PC-9 (cell line): Measurements from ENCODE around the gene UBE2G2. TPM values are rescaled to one million over a fixed set of nuclear protein-coding genes. Genes with fewer than 3 reads are reported as not detected.

Source experiments
- BruUV-seq: library from RNA; stranded (reverse); fragments of 400-500 nt; replicated peaks from 2 replicates; lab custom pipeline; 2021; lab: Mats Ljungman, UMichigan
- CTCF ChIA-PET: fragments of 300-600 bp; sonication (Branson Sonifier 250); formaldehyde crosslinking; loops from one replicate; lab custom pipeline; 2022; ENCODE audit warnings: antibody characterized with exemption; lab: Charles Lee
- POLR2A ChIA-PET: fragments of 300-600 bp; sonication (Branson Sonifier 250); formaldehyde crosslinking; loops from one replicate; lab custom pipeline; 2022; ENCODE audit warnings: antibody characterized with exemption; ENCODE audit not compliant: unreplicated experiment; lab: Charles Lee
- DNase-seq, 2 experiments: peaks; one replicate each; pipeline versions ENCODE4 v3.0.0 to v3.0.0-alpha.2; 2015 to 2022; ENCODE audit warnings: mixed read lengths in 1 of 2
- H2AFZ ChIP-seq: fragments of 200-600 bp; sonication (generic); 2 replicates; pipeline ENCODE4 v1.8.1; 2017; ENCODE audit warnings: antibody characterized with exemption
- H3F3A ChIP-seq: fragments of 200-600 bp; sonication (generic); 2 replicates; pipeline ENCODE4 v1.8.1; 2017; ENCODE audit warnings: antibody characterized with exemption, mild to moderate bottlenecking, low read depth; ENCODE audit not compliant: insufficient read depth
- H3K27ac ChIP-seq: fragments of 200-600 bp; sonication (generic); 2 replicates; pipeline ENCODE4 v1.6.1; 2016; ENCODE audit warnings: mixed run types
- H3K27me3 ChIP-seq: fragments of 200-600 bp; sonication (generic); 2 replicates; pipeline ENCODE4 v1.6.1; 2016; ENCODE audit warnings: low read depth, mixed run types; ENCODE audit not compliant: insufficient read depth
- H3K36me3 ChIP-seq: fragments of 200-600 bp; sonication (generic); 2 replicates; pipeline ENCODE4 v1.6.1; 2016; ENCODE audit warnings: low read depth, mixed run types
- H3K4me1 ChIP-seq: fragments of 200-600 bp; sonication (generic); replicated peaks from 2 replicates; pipeline ENCODE4 v1.6.1; 2016; ENCODE audit warnings: mixed run types; ENCODE audit not compliant: insufficient read depth
- H3K4me2 ChIP-seq: fragments of 200-600 bp; sonication (generic); 2 replicates; pipeline ENCODE4 v1.6.1; 2017; ENCODE audit warnings: mixed run types
- H3K4me3 ChIP-seq: fragments of 200-600 bp; sonication (generic); 2 replicates; pipeline ENCODE4 v1.6.1; 2016; ENCODE audit warnings: mixed run types
- H3K79me2 ChIP-seq: fragments of 200-600 bp; sonication (generic); 2 replicates; pipeline ENCODE4 v1.6.1; 2017; ENCODE audit warnings: low read depth, mixed run types
- H3K9me2 ChIP-seq: fragments of 200-600 bp; sonication (generic); 2 replicates; pipeline ENCODE4 v1.8.1; 2017; ENCODE audit warnings: mild to moderate bottlenecking; ENCODE audit not compliant: insufficient read depth
- H3K9me3 ChIP-seq: fragments of 200-600 bp; sonication (generic); 2 replicates; pipeline ENCODE4 v1.8.1; 2016; ENCODE audit warnings: low read depth; ENCODE audit not compliant: insufficient read depth
- H4K20me1 ChIP-seq: fragments of 200-600 bp; sonication (generic); 2 replicates; pipeline ENCODE4 v1.8.1; 2017; ENCODE audit not compliant: insufficient read depth
- CTCF ChIP-seq: fragments of 200-600 bp; sonication (generic); conservative IDR thresholded peaks from 2 replicates; pipeline ENCODE4 v1.6.1; 2017; ENCODE audit warnings: mixed run types, antibody characterized with exemption, mild to moderate bottlenecking, moderate library complexity
- EZH2 ChIP-seq: fragments of 200-600 bp; sonication (generic); IDR thresholded peaks from 2 replicates; pipeline ENCODE4 v1.8.0; 2017; ENCODE audit warnings: antibody characterized with exemption, low read depth
- intact Hi-C: fragments of 100-400 bp; cut with micrococcal nuclease; formaldehyde crosslinking; loops from one replicate; pipeline ENCODE4 v1.10.0; 2022; ENCODE audit not compliant: unreplicated experiment
- total RNA-seq: library from RNA; stranded (reverse); gene quantifications from 2 replicates; pipeline ENCODE4 v1.2.3, GENCODE V29; 2021

UBE2G2 gene
- total RNA-seq, 1 experiment from 2014 or later, result 51.9 TPM

- CTCF ChIA-PET, result no interaction called here
Measured at GRCh38 chr21:44728716-44729115, 72.9 kb downstream of the UBE2G2 start.

GRCh38 chr21:44727757-44728156, 73.9 kb downstream of the UBE2G2 start:
- TF ChIP-seq EZH2, result no peak
- no peak for TF ChIP-seq CTCF
- H3K4me2 ChIP-seq, result no peak overlapping the region
- no TSS peak for BruUV-seq
- no peaks in the 10 kb centered on the region for H3F3A ChIP-seq
- H3K4me1 ChIP-seq, result no peaks in the 10 kb centered on the region
- no peaks in the 10 kb centered on the region for H3K9me2 ChIP-seq
- no peak overlapping the region for H3K4me3 ChIP-seq
- ChIA-PET CTCF (no interaction called here), POLR2A (no interaction called here)
- H3K9me3 ChIP-seq, result no peaks in the 10 kb centered on the region
- H3K36me3 ChIP-seq, result no peaks in the 10 kb centered on the region
- H2AFZ ChIP-seq, result no peak overlapping the region
- DNase-seq, result no peak
- no peaks in the 10 kb centered on the region for H4K20me1 ChIP-seq
- H3K79me2 ChIP-seq, result no peaks in the 10 kb centered on the region
- peaks cover 73% of the 10 kb centered on the region for H3K27me3 ChIP-seq
- intact Hi-C loops, result no loop called here
- H3K27ac ChIP-seq, result no peak overlapping the region

More at GRCh38 chr21:44728716-44729115, 72.9 kb downstream of the UBE2G2 start:
- BruUV-seq, result no TSS peak
- H3K4me3 ChIP-seq, result no peak overlapping the region
- H3K9me3 ChIP-seq, result no peaks in the 10 kb centered on the region
- no peaks in the 10 kb centered on the region for H4K20me1 ChIP-seq
- H3K27ac ChIP-seq, result no peak overlapping the region
- no peaks in the 10 kb centered on the region for H3K79me2 ChIP-seq
- intact Hi-C loops, result no loop called here
- POLR2A ChIA-PET, result no interaction called here
- DNase-seq, result no peak
- no peak overlapping the region for H2AFZ ChIP-seq
- TF ChIP-seq EZH2 (no peak), CTCF (no peak)
- no peaks in the 10 kb centered on the region for H3F3A ChIP-seq
- H3K4me1 ChIP-seq, result no peaks in the 10 kb centered on the region
- H3K4me2 ChIP-seq, result no peak overlapping the region
- H3K36me3 ChIP-seq, result no peaks in the 10 kb centered on the region
- H3K27me3 ChIP-seq, result peaks cover 66% of the 10 kb centered on the region
- no peaks in the 10 kb centered on the region for H3K9me2 ChIP-seq

GRCh38 chr21:44727321-44727720, 74.3 kb downstream of the UBE2G2 start:
- Histone ChIP-seq H3K9me2 (no peaks in the 10 kb centered on the region), H4K20me1 (no peaks in the 10 kb centered on the region)
- intact Hi-C loops, result no loop called here

More at GRCh38 chr21:44727321-44727720, 74.3 kb downstream of the UBE2G2 start:
- Histone ChIP-seq H3K9me3 (no peaks in the 10 kb centered on the region), H3F3A (no peaks in the 10 kb centered on the region), H3K36me3 (no peaks in the 10 kb centered on the region), H3K4me1 (no peaks in the 10 kb centered on the region), H3K27ac (no peak overlapping the region), H2AFZ (no peak overlapping the region), H3K27me3 (peaks cover 72% of the 10 kb centered on the region), H3K4me3 (no peak overlapping the region), H3K4me2 (no peak overlapping the region), H3K79me2 (no peaks in the 10 kb centered on the region)
- ChIA-PET CTCF (no interaction called here), POLR2A (no interaction called here)
- TF ChIP-seq CTCF (no peak), EZH2 (no peak)
- no peak for DNase-seq
- no TSS peak for BruUV-seq
